H1 (cell line): ENCODE measurements around the gene KIAA0513. TPM values are rescaled to one million over a fixed set of nuclear protein-coding genes. Genes with fewer than 3 reads are reported as not detected.

Experiments
- CTCF ChIA-PET: fragments of 300-600 bp; sonication (Branson Sonifier 250); formaldehyde crosslinking; loops from one replicate; lab custom pipeline; 2021; ENCODE audit not compliant: partially characterized antibody; lab: Charles Lee
- POLR2A ChIA-PET: fragments of 300-600 bp; sonication (Branson Sonifier 250); formaldehyde crosslinking; loops from one replicate; lab custom pipeline; 2021; ENCODE audit warnings: inconsistent platforms; ENCODE audit not compliant: partially characterized antibody; lab: Charles Lee
- DNase-seq, 2 experiments: peaks; one replicate each; pipeline versions ENCODE4 v3.0.0 to v3.0.0-alpha.2; 2010 to 2022; ENCODE audit warnings: low spot score in 2 of 2, low read depth in 1 of 2, mixed read lengths in 1 of 2
- FAIRE-seq: peaks from 2 replicates; lab custom pipeline; 2011; peaks lifted over from hg19 to GRCh38; lab: Jason Lieb, UNC
- H2AFZ ChIP-seq: 2 replicates; pipeline ENCODE4 v1.8.1; 2012; ENCODE audit warnings: low read length, inconsistent platforms
- H2AK5ac ChIP-seq: 2 replicates; pipeline ENCODE4 v1.6.1; 2013; ENCODE audit warnings: low read depth, low read length
- H2BK120ac ChIP-seq: replicated peaks from 2 replicates; pipeline ENCODE3; 2013; ENCODE audit warnings: low read depth, low read length, inconsistent platforms
- H2BK12ac ChIP-seq: 2 replicates; pipeline ENCODE4 v1.6.1; 2013; ENCODE audit warnings: low read depth, low read length
- H2BK15ac ChIP-seq: 2 replicates; pipeline ENCODE4 v1.6.1; 2013; ENCODE audit warnings: low read length
- H2BK20ac ChIP-seq: 2 replicates; pipeline ENCODE4 v1.6.1; 2013; ENCODE audit warnings: low read length
- H2BK5ac ChIP-seq: 2 replicates; pipeline ENCODE4 v1.6.1; 2013; ENCODE audit warnings: low read depth, low read length
- H3K14ac ChIP-seq: 2 replicates; pipeline ENCODE4 v1.6.1; 2013; ENCODE audit warnings: inconsistent platforms; ENCODE audit not compliant: insufficient read length
- H3K18ac ChIP-seq: 2 replicates; pipeline ENCODE4 v1.6.1; 2013; ENCODE audit warnings: low read length; ENCODE audit errors: extremely low read depth
- H3K23ac ChIP-seq: 2 replicates; pipeline ENCODE4 v1.6.1; 2013; ENCODE audit warnings: inconsistent platforms; ENCODE audit not compliant: insufficient read length
- H3K23me2 ChIP-seq: 2 replicates; pipeline ENCODE4 v1.6.1; 2013; ENCODE audit warnings: low read depth, low read length
- H3K27ac ChIP-seq: 2 replicates; pipeline ENCODE4 v1.6.1; 2011; ENCODE audit warnings: low read depth, low read length, inconsistent platforms
- H3K27me3 ChIP-seq, 4 experiments: replicated peaks in 1 of 4; 1 replicate in 1 of 4; 2 replicates in 3 of 4; pipeline versions ENCODE4 v1.6.1 to v1.8.1; 2011 to 2013; ENCODE audit warnings: low read length in 3 of 4, mild to moderate bottlenecking in 3 of 4, inconsistent platforms in 2 of 4, mixed read lengths in 2 of 4, moderate library complexity in 1 of 4; ENCODE audit not compliant: control insufficient read depth in 3 of 4, insufficient read depth in 3 of 4; ENCODE audit errors: extremely low read depth in 1 of 4
- H3K36me3 ChIP-seq, 4 experiments: 2 replicates each; pipeline versions ENCODE4 v1.6.1 to v1.8.1; 2011 to 2013; ENCODE audit warnings: mild to moderate bottlenecking in 4 of 4, low read length in 3 of 4, moderate library complexity in 2 of 4, control low read depth in 1 of 4, inconsistent platforms in 1 of 4; ENCODE audit not compliant: insufficient read depth in 4 of 4, control insufficient read depth in 2 of 4
- H3K4ac ChIP-seq: replicated peaks from 2 replicates; pipeline ENCODE3; 2013; ENCODE audit warnings: low read length, low read depth, mixed read lengths, inconsistent platforms; ENCODE audit not compliant: insufficient read length
- H3K4me1 ChIP-seq, 4 experiments: replicated peaks in 1 of 4; 1 replicate in 1 of 4; 2 replicates in 3 of 4; pipeline versions ENCODE4 v1.6.1 to v1.8.1; 2011 to 2013; ENCODE audit warnings: low read length in 3 of 4, inconsistent platforms in 2 of 4, mixed read lengths in 1 of 4; ENCODE audit not compliant: insufficient read depth in 4 of 4, control insufficient read depth in 3 of 4
- H3K4me2 ChIP-seq, 2 experiments: 2 replicates each; pipeline versions ENCODE4 v1.6.1 to v1.8.1; 2011 to 2013; ENCODE audit warnings: low read depth in 2 of 2, low read length in 2 of 2, control low read depth in 1 of 2, inconsistent platforms in 1 of 2, mild to moderate bottlenecking in 1 of 2; ENCODE audit not compliant: insufficient read depth in 1 of 2
- H3K4me3 ChIP-seq, 4 experiments: fragments of 200-600, 300-600 bp in 1 of 4; sonication (generic), shearing (Covaris generic), sonication (Bioruptor Twin) in 1 of 4; 2 replicates each; pipeline versions ENCODE4 v1.5.1 to v1.8.1; 2011 to 2016; ENCODE audit warnings: low read length in 4 of 4, low read depth in 3 of 4, control low read depth in 2 of 4, inconsistent platforms in 2 of 4, mild to moderate bottlenecking in 2 of 4, mixed read lengths in 1 of 4, moderate library complexity in 1 of 4; ENCODE audit not compliant: insufficient read depth in 2 of 4; ENCODE audit errors: extremely low read depth in 1 of 4
- H3K56ac ChIP-seq: replicated peaks from 2 replicates; pipeline ENCODE3; 2013; ENCODE audit warnings: low read depth, mild to moderate bottlenecking, mixed read lengths, low read length, inconsistent platforms; ENCODE audit not compliant: insufficient read length
- H3K79me1 ChIP-seq: 2 replicates; pipeline ENCODE4 v1.6.1; 2013; ENCODE audit warnings: low read depth, low read length, control low read depth
- H3K79me2 ChIP-seq, 2 experiments: 2 replicates each; pipeline versions ENCODE4 v1.6.1 to v1.8.1; 2012 to 2013; ENCODE audit warnings: low read length in 2 of 2, mild to moderate bottlenecking in 2 of 2, inconsistent platforms in 1 of 2; ENCODE audit not compliant: insufficient read depth in 2 of 2, control insufficient read depth in 1 of 2
- H3K9ac ChIP-seq, 4 experiments: replicated peaks in 1 of 4; 1 replicate in 1 of 4; 2 replicates in 3 of 4; pipeline versions ENCODE4 v1.6.1 to v1.8.1; 2011 to 2013; ENCODE audit warnings: low read depth in 3 of 4, low read length in 3 of 4, control low read depth in 2 of 4, mild to moderate bottlenecking in 2 of 4, moderate library complexity in 2 of 4, inconsistent platforms in 1 of 4; ENCODE audit errors: extremely low read depth in 1 of 4
- H3K9me3 ChIP-seq, 2 experiments: 2 replicates each; pipeline versions ENCODE4 v1.6.1 to v1.8.1; 2012 to 2013; ENCODE audit warnings: mild to moderate bottlenecking in 2 of 2, moderate library complexity in 2 of 2, control low read depth in 1 of 2, inconsistent platforms in 1 of 2, low read depth in 1 of 2, low read length in 1 of 2, mixed read lengths in 1 of 2; ENCODE audit not compliant: insufficient read depth in 2 of 2
- H4K20me1 ChIP-seq, 2 experiments: replicated peaks in 1 of 2; 2 replicates each; pipeline versions ENCODE3 to v1.8.1; 2011 to 2013; ENCODE audit warnings: inconsistent platforms in 2 of 2, low read length in 2 of 2, mild to moderate bottlenecking in 1 of 2; ENCODE audit not compliant: insufficient read depth in 2 of 2, control insufficient read depth in 1 of 2
- H4K5ac ChIP-seq: 2 replicates; pipeline ENCODE4 v1.6.1; 2013; ENCODE audit warnings: low read length, low read depth, mixed read lengths, inconsistent platforms; ENCODE audit not compliant: insufficient read length
- H4K8ac ChIP-seq: 2 replicates; pipeline ENCODE4 v1.8.0; 2013; ENCODE audit warnings: mild to moderate bottlenecking, moderate library complexity, low read length, inconsistent platforms; ENCODE audit not compliant: insufficient read depth; ENCODE audit errors: extremely low read depth
- H4K91ac ChIP-seq: replicated peaks from 2 replicates; pipeline ENCODE3; 2013; ENCODE audit warnings: low read length, mixed read lengths, inconsistent platforms; ENCODE audit not compliant: insufficient read length
- EZH2 ChIP-seq: fragments of 200-600 bp; sonication (generic); IDR thresholded peaks from 2 replicates; pipeline ENCODE4 v1.7.1; 2012; ENCODE audit warnings: low read depth, mild to moderate bottlenecking, moderate library complexity, low read length, inconsistent platforms; ENCODE audit not compliant: severe bottlenecking
- WGBS, 2 experiments: shearing (Covaris generic) in 1 of 2; methylation state at CpG; one replicate each; pipeline versions ENCODE4 v1.1.6 to v1.1.7; 2013 to 2015; ENCODE audit warnings: low lambda C conversion rate in 2 of 2, mixed read lengths in 2 of 2, inconsistent platforms in 1 of 2, low coverage in 1 of 2, missing lambda C conversion rate in 1 of 2; ENCODE audit not compliant: insufficient replicate concordance in 2 of 2, insufficient coverage in 1 of 2, insufficient read length in 1 of 2; ENCODE audit errors: extremely low coverage in 1 of 2, missing lambda C conversion rate in 1 of 2; 5-methylcytosine and 5-hydroxymethylcytosine counted together
- polyA plus RNA-seq, 7 experiments: library from polyadenylated mRNA; depleted of rRNA in 3 of 7; stranded (reverse) in 5 of 7; unstranded in 2 of 7; fragments of >200 nt in 5 of 7; fragments of 200-250 nt in 2 of 7; gene quantifications; 1 replicate in 5 of 7; 2 replicates in 1 of 7; 4 replicates in 1 of 7; pipeline versions ENCODE4 v1.2.1 to v1.2.3, GENCODE V29; 2011 to 2013; ENCODE audit warnings: missing spikeins in 2 of 7, mixed read lengths in 2 of 7
- total RNA-seq: library from RNA; stranded (reverse); fragmentation: NEBNext Ultra II Directional; extraction: Animal tissue kit (Norgen Biotek cat#: 25700); gene quantifications from 2 replicates; pipeline ENCODE4 v1.2.1, GENCODE V29; 2021

KIAA0513 gene
- total and polyA plus RNA-seq, 2 of the 8 experiments (the other 6 are each of a cell fraction or from before 2014, with no cell fraction given): 2.1 to 6.1 TPM

DNA sequence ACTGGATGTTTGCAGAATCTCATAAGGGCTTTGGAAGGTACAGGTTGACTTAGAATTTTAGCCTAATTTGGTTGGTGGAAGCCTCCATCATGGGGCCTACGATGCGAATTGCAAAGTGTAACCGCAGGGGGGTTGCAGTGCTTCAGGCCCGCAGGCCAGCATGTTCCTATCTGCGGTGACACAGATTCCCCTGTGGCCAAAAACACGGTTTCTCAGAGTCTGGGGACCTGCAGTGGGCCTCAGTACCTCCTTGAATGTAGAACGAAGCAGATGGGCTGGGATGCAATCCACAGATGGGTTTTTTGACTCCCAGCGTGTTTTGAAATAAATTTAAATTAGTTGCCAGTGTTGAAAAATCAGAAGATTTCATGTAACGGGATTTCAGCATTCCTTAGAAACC lies 34.7 kb downstream of the KIAA0513 start:
- Histone ChIP-seq H2BK20ac (no peak overlapping the region), H3K36me3 (no peaks in the 10 kb centered on the region), H4K5ac (no peak overlapping the region), H4K91ac (no peak overlapping the region), H3K79me2 (no peaks in the 10 kb centered on the region), H2BK12ac (no peak overlapping the region), H3K27me3 (no peaks in the 10 kb centered on the region; a peak in 1 of 7 replicates), H3K27ac (no peak overlapping the region), H3K4me2 (peak overlapping the region in 1 of 2 experiments; percentile 16; a peak in 1 of 4 replicates), H2AK5ac (no peak overlapping the region), H3K4me1 (peaks cover 4 to 12% (median 7%) of the 10 kb centered on the region in 4 experiments), H4K20me1 (peaks cover 0 to 2% of the 10 kb centered on the region in 2 experiments), H3K9ac (no peak overlapping the region), H2BK15ac (no peak overlapping the region), H4K8ac (no peak overlapping the region), H2BK5ac (peak overlapping the region; percentile 49; the same call in 1 of the 2 replicates), H3K9me3 (no peaks in the 10 kb centered on the region), H2AFZ (no peak overlapping the region), H3K56ac (no peak overlapping the region), H3K4me3 (no peak overlapping the region), H3K18ac (no peak overlapping the region), H3K23me2 (no peaks in the 10 kb centered on the region; the same call in 1 of the 2 replicates), H3K14ac (no peak overlapping the region), H3K79me1 (no peaks in the 10 kb centered on the region), H3K4ac (no peak overlapping the region), H2BK120ac (no peak overlapping the region), H3K23ac (no peak overlapping the region)
- FAIRE-seq: no peak
- CTCF ChIA-PET: interaction anchor here (1.2 to 1.6 kb wide), 5 partner anchors 19 to 52 kb away, joined by 3 to 5 read pairs (median 5); no protein-coding TSS in a partner anchor
- POLR2A ChIA-PET: no interaction called here
- DNase-seq: no peak
- no peak for TF ChIP-seq EZH2
- 59% methylated on average over 9 of the region's 9 CpGs; no CpG with 5 or more reads in 1 of the 2 experiments for WGBS, 2 experiments
